22Rv1 (cell line): ENCODE data around the gene ASB4.
"Not testable (repeated sequence)": the region's sequence is repeated elsewhere in the genome, so short reads cannot be mapped to it uniquely, and the experiment has no call there.

ENCODE experiments used
- H3K27ac ChIP-seq: fragments of 450-650 bp; 2 replicates; pipeline ENCODE4 v1.5.1; 2017
- ZFX ChIP-seq: fragments of 450-650 bp; IDR thresholded peaks from 2 replicates; pipeline ENCODE4 v1.6.1; 2017; ENCODE audit warnings: antibody characterized with exemption, borderline replicate concordance
- TF ChIP-seq, protein P1 (sequence below): fragments of 450-650 bp; IDR thresholded peaks from 2 replicates; pipeline ENCODE4 v1.5.1; 2017; ENCODE audit warnings: mild to moderate bottlenecking

The ASB4 gene

DNA sequence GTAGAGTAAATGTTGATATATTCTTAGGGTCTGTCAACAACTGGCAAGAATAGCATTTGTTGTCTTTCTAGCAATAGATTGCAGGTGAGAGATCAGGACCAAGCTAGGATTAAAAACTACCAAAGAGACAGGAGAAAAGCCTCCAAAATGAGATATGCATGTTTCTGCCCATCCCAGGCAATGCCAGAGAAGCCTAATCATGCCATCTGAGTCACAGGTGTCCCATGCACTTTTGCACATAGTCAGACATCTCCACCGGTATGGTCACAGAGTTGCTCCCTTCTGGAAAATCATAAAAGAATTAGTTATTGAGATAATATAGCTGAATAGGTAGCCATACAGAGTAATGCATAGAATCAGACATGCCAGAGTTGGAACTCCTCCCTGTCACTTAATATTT lies 59.9 kb downstream of the ASB4 start:
- TF ChIP-seq, protein P1, sequence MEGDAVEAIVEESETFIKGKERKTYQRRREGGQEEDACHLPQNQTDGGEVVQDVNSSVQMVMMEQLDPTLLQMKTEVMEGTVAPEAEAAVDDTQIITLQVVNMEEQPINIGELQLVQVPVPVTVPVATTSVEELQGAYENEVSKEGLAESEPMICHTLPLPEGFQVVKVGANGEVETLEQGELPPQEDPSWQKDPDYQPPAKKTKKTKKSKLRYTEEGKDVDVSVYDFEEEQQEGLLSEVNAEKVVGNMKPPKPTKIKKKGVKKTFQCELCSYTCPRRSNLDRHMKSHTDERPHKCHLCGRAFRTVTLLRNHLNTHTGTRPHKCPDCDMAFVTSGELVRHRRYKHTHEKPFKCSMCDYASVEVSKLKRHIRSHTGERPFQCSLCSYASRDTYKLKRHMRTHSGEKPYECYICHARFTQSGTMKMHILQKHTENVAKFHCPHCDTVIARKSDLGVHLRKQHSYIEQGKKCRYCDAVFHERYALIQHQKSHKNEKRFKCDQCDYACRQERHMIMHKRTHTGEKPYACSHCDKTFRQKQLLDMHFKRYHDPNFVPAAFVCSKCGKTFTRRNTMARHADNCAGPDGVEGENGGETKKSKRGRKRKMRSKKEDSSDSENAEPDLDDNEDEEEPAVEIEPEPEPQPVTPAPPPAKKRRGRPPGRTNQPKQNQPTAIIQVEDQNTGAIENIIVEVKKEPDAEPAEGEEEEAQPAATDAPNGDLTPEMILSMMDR, result no peak
- no peak for TF ChIP-seq ZFX
- peak overlapping the region; percentile 34 for H3K27ac ChIP-seq

DNA sequence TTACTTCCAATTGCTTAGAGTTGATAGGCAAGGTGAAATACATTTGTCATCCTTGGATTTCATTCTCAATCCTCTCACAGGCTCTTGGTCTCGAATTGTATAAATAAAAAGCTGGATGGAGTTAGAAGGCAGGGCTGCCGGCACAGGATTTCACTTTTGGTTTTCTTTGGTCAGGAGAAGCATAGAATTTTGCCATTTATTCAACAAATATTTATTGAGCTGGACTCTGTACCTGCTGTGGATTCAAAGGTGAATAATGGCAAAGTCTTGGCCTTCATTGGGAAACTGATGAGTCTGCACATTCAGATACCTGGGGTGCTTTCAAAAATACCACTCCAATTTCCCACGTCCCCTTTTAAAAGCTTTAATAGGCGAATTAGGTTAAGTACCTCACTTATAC lies 60.9 kb downstream of the ASB4 start:
- no peak for TF ChIP-seq ZFX
- TF ChIP-seq, protein P1, result no peak
- no peak overlapping the region for H3K27ac ChIP-seq

DNA sequence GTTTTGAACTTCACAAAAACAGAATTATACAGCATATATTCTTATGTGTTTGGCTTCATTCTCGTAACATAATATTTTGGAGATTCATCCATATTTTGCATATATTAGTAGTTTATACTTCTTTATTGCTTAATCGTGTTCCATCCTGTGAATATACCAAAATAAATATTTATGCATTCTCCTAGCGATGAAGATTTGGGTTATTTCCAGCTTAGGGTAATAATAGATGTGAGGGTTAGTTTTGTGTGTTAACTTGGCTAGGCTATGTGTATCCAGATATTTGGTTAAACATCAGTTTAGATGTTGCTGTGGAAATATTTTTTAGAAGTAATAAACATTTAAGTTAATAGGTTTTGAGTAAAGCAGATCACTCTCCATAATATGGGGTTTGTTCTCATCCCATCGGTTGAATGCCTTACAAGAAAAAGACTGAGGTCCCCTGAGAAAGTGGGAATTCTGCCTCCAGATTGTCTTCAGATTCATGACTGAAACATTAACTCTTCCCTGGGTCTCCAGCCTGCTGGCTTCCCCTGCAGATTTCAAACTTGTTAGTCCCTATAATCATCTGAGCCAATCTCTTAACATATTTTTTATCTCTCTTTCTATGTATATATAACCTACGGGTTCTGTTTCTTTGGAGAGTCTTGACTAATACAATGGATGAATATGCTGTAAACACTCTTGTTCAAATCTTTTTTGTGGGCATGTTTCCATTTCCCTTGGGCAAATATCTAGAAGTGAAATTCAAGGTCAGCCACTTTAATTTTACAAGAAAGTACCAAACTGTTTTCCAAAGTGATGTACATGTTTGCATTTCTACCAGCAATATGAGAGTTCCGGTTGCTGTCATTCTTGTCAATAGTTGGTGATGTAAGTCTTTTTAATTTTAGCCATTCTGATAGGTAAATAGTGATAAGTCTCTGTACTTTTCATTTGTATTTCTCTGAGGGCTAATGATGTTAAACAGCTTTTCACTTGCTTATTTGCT lies 61.9 kb downstream of the ASB4 start:
- peak overlapping the region; percentile 97 for H3K27ac ChIP-seq
- TF ChIP-seq, protein P1, result no peak
- TF ChIP-seq ZFX, result no peak

DNA sequence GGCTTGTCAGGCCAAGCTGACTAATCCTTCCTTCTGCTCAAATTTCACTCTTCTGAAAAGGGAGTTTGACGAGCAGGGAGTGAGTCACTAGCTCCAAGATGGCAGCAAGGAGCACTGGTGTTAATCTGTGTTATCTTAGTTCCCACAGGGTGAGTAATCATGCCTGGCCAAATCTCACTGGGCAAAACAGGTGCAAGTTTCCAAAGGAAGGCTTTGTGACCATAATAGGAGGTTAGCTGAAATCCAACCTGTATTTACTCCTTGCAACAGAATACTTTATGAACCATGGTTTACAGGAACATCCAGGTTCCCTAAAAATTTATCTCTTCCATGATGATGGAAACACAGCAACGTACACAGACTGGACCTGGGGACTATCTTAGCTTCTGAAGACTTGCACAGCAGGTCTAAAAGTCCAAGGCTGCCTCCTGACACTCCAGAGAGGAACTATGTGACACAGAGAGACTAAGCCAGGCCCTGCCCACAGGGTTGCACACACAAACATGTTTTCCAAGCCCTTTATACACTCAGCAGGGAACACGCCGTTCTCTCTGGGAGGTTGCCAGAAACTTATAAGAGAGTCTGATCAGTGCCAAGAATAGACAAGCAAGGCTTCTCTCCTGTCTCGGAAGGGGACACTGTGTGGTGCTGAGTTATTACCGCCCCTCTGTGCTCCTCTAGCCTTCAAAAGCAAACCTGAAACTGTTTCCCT lies 64.2 kb downstream of the ASB4 start:
- H3K27ac ChIP-seq, result peak overlapping the region; percentile 97
- TF ChIP-seq, protein P1, result no peak
- TF ChIP-seq ZFX, result no peak

DNA sequence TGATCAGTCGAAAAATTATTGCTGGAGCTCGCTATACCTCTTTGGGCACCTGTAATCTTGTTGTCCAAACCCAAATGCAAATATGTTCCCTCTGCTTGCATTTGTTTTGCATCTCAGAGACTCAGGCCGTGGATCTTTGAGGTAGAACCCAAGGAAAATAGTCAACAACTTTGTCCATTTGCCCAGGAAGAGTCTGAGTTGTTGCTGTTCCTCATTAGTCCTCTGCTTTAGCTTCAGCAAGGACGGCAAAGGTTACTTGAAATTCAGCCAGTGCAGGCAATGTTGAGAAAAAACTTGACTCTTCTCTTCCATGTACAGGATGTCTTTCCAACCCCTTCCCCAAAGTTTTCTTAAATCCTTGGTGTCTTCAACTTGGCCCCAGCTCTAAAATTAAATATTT lies 64.8 kb downstream of the ASB4 start:
- peak overlapping the region; percentile 97 for H3K27ac ChIP-seq
- TF ChIP-seq, protein P1, result no peak

DNA sequence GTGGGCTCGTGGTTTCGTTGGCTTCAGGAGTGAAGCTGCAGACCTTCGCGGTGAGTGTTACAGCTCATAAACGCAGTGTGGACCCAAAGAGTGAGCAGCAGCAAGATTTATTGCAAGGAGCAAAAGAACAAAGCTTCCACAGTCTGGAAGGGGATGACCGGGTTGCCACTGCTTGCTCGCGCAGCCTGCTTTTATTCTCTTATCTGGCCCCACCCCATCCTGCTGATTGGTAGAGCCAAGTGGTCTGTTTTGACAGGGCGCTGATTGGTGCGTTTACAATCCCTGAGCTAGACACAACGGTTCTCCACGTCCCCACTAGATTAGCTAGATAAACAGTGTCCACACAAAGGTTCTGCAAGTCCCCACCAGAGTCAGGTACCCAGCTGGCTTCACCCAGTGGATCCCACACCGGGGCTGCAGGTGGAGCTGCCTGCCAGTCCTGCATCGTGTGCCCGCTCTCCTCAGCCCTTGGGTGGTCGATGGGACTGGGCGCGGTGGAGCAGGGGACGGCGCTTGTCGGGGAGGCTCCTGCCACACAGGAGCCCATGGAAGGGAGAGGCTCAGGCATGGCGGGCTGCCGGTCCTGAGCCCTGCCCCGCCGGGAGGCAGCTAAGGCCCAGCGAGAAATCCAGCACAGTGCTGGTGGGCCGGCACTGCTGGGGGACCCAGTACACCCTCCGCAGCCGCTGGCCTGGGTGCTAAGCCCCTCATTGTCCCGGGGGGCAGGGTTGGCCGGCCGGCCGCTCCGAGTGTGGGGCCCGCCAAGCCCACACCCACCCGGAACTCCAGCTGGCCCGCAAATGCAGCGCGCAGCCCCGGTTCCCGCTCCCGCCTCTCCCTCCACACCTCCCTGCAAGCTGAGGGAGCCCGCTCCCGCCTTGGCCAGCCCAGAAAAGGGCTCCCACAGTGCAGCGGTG lies 66.5 kb downstream of the ASB4 start:
- not testable (repeated sequence) for H3K27ac ChIP-seq

DNA sequence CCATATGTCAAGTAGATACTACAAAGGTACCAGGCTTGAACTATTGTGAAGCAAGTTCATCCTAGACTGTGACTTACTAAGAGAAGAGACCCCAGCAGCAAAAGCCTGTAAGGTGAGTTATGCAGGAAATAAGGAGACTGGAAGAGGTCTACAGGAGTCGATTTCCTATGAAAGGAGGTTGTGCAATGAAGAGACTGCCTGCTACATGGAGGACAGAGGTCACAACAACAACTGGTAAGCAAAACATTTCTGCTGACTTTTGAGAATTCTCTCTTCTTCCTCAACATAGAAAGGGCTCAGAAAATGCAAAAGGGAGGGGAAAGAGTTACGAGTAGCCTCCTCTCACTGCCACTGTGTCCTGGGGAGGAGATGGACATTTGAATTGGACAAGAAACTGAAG lies 68.2 kb downstream of the ASB4 start:
- TF ChIP-seq ZFX, result no peak
- no peak overlapping the region for H3K27ac ChIP-seq
